CD4-positive, alpha-beta T cell treated with Interleukin-4 for 1 hour (primary cell): Measurements from ENCODE around the gene KCNAB2.

Source experiments
- DNase-seq, 2 donors: peaks; one replicate each; pipeline ENCODE4 v3.0.0-alpha.2; 2020 to 2022

The KCNAB2 gene

DNA sequence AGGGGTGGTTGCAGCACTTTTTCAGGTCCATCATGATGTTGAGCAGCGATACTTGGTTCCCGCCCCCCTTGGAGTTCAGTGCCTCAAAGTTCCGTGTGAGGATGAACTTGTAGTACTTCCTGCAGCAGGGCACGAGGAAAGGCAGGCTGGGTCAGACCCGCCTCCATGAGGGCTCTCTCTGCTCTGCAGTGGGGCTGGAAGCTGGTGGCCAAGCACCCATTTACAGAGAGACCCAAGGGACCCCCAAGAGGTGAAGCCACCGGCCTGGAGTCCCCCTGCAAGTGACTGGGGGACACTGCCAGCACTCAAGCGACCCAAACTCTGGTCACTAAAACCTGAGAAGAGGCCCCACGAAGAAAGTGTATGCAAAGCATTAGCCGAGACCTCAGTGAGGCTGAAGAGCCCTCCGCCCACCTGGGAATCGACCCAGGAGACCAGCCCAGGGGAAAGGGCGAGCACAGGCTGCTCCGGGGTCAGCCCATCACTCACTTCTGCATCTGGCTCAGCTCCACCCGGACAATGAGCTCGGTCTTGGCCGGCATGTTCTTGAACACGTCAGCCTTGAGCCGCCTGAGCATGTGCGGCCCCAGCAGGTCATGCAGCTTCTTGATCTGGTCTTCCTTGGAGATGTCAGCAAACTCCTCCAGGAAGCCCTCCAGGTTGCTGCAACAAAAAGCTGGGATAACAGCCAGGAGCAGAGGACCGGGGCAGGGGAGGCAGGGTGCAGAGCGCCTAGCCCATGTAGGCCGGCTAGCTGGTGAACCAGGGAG is 89.2 kb downstream of the KCNAB2 start:
- DNase-seq = no peak

DNA sequence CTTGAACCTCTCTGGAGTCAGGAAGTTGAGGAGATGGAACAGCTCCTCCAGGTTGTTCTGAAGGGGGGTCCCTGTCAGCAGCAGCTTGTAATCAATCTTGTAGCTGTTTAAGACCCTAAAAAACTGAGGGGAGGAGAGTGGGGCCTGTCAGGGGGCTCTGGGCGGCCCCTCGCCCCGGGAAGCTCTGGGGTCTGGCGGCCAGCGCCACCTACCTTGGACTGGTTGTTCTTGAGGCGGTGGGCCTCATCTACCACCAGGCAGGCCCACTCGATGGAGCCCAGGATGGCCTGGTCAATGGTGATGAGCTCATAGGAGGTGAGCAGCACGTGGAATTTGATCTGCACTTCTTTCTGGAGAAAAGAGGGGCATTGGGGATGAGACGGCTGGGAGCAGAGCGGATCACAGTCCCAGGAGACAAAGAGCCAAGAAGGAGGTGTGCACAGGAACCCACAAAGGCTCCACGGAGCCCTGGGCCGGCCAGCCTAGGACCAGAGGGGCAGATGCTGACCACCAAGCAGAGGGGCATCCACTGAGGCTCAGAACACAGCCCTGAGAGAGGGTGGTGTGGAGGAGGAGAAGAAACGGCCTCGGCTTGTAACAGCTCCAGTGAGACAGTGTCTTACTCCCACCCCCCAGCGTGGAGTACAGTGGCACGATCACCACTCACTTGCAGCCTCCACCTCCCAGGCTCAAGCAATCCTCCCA is 91.0 kb downstream of the KCNAB2 start:
- no peak for DNase-seq

DNA sequence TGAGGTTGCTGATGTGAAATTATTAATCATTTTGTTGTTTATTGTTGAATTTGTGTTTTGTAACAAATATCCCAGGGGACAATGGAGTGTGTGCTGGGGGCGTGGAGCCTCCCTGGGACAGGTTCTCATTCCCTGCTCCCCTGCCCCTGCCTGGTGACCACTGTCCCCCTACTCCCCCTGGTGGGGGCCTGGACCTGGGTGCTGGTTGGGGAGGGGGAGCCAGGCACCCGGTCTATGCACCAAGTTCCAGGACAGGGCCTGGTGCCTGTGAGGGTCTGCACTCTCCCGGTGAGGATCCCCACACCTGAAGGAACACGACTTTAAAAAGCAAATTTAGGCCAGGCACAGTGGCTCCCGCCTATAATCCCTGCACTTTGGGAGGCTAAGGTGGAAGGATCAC is 92.1 kb downstream of the KCNAB2 start:
- DNase-seq = no peak

DNA sequence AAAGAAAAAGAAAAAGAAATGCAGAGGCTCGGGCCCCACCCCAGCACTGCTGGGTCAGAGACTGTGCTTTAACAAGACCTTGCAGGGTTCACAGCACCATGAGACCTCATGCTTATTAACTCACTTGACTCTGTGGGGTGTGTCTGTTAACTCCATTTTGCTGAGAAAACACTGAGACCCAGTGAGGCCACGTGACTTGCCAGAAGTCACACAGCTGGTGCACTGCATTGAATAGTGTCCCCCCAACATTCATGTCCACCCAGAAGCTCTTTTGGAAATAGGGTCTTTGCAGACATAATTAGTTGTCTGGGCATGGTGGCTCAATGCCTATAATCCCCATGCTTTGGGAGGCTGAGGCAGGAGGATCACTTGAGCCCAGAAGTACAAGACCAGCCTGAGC is 94.7 kb downstream of the KCNAB2 start:
- DNase-seq = no peak

DNA sequence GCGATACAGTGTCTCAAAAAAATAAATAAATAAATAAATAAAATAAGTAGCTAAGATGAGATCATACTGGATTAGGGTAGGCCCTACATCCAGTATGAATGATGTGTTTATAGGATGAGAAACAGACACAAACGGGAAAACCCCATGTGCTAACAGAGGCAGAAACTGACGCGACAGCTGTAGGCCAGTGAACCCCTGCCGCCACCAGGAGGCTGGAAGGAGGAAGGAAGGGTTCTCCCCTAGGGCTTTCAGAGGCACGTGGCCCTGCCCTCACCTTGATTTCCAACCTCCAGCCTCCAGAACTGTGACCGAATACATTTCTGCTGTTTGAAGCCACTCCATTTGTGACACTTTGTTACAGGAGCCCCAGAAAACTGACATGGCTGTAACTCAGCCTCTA is 95.9 kb downstream of the KCNAB2 start:
- DNase-seq = no peak

DNA sequence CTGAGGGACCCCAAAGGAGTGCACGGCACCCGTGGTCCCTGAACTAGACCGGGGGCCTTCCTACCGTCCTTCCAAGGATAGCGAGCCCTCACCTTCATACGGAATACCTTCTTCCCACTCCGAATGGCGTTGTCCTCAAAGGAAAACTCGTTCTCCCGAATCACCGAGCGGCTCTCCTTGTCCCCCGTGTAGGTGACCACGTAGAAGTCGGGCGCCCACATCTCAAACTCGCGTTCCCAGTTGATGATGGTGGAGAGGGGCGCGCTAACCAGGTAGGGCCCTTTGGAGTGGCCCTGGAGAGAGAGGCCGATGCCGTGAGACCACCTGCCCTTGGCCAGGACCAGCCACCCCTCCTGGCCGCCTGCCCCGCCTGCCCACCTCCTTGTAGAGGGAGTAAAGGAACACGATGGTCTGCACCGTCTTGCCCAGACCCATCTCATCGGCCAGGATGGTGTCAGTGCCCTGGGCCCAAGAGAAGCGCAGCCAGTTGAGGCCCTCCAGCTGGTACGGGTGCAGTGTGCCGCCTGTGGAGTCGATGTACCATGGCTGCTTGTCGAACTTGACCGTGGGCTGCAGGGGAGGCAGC is 96.4 kb downstream of the KCNAB2 start:
- DNase-seq = no peak

DNA sequence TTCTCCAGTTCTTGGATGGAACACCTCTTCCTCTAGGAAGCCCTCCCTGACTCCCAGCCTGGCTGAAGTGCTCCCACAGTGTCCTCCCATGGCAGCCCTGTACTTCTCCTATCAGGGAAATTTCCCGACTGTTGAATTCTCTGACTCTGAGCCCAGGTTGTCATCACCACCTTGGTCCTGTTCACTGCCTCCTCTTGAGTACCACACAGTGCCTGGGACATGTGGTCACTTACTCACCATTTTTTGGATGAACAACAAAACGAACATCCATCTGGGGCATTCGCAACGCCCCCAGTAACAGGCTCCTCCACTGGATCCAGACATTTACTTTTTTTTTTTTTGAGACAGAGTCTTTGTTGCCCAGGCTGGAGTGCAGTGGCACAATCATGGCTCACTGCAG is 97.0 kb downstream of the KCNAB2 start:
- no peak for DNase-seq

DNA sequence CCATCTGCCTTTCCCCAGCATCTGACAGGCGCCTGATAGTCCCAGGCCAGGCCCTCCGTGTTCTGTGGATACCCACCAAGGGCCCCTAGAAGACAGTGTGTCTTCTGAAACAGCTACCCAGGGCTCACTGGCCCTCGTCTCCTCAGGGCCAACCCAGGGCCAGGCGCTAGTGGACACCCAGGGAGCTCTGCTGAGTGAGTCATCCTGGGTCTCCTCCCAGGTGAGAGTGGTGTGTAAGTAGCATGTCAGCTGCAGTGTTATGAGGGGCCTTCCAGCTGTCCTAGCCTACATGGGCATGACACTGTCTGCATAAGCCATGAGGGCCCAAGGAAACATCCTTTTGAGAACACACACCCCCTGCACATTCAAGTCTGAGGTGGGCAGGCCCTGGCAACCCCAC is 97.7 kb downstream of the KCNAB2 start:
- DNase-seq = no peak

DNA sequence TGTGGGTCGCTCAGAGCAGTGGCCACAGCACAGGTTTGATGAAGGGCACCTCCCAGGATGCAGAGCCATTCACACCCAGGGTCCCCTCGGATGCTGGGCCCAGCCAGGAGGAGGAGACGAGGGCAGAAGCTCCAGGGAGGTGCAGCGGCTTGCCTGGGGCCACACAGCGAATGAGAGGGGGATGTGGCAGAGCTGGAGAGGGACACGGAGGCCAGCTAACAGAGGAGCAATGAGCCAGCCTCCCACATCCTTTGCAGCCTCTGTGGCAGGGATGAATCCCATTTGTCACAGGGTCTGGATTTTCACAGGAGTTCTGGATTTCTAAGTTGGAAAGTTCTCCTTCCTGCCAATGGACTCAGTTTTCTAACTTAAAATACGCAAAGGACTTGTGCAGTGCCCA is 98.5 kb downstream of the KCNAB2 start:
- no peak for DNase-seq

DNA sequence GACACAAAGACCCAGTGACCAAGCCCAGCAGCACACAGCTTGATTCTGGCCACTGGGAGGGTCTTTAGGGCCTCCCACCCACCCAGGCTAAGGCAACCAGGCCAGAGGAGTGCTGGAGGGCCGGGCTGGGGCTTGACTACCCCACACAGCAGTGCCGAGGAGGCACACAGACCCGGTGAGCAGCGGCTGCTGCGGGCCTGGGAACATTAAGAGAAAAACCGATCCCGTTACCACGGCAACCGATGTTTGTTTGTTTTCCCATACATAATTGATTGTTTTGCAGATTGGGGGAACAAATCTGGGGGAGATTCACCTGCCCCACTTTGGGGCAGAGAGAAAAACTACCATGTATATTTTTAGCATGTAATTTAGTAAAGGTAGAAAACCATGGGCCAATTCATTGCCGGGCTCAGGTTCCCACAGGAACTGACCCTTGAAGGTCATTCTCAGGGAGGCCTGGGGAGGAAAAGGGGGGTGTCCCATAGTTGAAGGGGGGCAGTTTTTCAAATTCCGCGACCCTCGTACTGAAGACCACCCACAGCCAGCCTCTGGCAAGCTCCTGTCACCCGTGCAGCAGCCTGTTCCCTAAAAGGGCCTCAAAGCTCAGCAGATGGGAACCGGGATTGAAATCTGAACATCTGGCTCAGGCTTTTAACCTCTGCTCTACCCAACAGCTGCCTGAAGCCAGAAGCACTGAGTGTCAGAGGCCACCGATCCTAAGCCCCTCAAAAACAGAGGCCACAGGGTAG is 99.1 kb downstream of the KCNAB2 start:
- no peak for DNase-seq

DNA sequence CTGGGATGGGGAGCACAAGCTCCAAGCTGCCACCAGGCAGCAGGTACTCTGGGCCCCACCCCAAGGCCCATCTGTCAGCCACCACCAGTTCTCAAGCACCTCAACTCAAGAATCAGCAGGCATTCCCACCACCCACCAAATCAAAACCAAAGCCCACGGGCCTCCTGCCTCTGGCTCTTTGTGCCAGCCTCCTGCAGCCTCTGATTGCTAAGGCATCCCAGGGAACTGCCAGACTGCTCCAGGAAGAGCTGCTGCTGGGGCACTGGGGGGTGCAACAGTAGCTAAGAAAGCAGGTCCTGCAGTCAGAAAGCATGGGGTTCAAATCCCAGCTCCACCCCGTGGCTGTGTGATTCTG is 99.7 kb downstream of the KCNAB2 start:
- no peak for DNase-seq

DNA sequence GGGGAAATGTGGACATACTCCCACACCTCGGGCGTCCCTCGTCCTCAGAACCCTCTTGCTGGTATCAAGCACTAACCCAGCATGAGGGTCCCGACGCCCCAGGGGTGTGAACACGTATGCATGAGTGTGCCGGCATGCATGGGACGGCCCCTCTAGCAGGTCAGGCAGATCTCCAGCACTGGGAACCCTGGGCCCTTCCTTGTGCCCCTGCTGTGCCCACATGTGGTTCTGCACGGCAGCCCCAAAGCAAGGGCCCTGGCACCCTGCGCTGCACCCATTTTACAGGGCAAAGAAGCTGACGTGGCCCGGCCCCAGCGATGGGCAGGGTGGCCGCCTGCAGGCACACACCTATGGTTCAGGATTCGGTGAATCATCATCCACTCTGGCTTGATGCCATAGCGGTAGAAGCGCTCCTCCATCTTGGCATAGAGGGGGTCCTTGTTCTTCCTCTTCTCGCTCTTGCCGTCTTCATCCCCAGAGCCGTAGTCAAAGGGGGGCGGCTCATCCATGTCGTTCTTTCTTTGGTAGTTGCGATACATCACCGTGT is 100.2 kb downstream of the KCNAB2 start:
- no peak for DNase-seq

DNA sequence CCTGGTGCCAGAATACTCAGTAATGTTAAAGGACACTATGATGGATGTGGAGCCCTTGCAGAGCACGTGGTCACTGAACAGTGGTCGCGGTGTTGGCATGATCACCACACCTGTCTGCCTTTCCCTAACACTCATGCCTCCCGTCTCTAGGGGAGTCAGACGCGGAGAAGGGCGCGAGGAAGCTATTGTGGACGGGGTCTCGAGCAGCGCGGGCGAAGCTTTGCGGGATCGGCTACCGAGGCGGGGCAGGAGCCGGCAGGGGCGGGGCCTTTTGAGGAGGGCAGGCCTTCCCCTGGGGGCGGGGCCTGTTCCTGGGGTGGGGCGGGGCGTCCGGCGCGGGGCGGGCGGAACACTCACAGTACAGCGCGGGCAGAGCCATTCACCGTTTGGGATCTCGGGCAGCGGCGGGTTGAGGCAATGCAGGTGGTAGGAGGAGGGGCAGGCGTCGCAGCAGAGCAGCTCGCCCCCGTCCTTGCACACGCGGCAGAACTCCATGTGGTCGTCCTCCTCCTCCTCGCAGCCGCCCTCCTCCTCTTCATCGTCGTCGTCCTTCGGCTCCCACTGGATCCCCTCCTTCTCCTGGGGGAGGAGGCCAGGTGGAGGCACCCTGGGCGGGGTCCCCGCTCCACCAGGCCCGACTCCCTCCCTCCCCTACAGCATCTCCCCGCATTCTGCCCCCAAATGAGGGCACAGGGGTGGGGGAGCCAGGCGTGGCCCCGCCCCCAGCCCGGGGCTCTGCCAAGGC is 103.0 kb downstream of the KCNAB2 start:
- peak; percentile 62 to 71 for DNase-seq

DNA sequence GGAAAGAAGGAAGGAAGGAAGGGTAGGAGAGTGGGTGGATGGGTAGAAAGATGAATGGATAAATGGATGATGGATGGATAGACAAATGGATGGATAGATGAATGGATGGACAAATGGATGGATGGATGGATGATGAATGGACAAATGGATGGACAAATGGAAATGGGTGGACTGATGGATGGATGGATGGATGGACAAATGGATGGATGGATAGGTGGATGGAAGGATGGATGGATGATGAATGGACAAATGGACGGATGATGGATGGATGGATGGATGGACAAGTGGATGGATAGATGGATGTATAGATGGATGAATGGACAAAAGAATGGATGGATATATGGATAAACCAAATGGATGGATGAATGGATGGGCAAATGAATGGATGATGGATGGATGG is 103.9 kb downstream of the KCNAB2 start:
- DNase-seq = no peak

DNA sequence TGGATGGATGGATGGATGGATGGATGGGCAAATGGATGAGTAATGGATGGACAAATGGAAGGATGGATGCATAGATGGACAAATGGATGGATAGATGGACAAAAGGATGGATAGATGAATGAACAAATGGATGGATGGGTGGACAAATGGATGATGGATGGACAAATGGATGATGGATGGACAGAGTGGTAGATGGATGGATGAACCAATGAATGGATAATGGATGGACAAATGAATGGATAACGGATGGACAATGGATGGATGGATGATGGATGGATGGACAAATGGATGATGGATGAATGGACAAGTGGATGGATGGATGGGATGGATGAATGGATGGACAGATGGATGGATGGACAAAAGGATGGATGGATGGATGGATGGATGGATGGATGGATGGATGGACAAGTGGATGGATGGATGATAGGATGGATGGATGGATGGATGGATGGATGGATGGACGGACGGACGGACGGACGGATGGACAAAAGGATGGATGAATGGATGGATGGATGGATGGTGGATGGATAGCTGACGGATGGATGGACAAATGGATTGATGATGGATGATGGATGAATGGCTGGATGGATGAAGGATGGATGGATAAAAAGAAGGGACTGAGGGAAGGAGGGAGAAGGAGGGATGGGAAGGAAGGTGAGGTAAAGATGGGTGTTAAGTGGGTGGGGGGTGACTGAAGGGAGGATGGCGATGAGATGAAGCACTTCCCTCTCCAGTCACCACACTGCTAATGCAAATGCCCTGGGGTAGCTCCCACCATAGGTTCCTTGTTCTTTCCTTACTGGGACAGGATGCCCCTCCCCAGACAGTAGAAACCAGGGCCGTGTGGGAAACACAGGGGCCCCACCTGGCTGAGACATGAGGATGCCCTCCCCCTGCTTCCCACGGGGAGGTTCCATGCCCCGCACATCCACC is 104.6 kb downstream of the KCNAB2 start:
- no peak for DNase-seq
